Type B pancreatic cell (in vitro differentiated cells): ENCODE data around the gene VRK1. TPM values are rescaled to one million over a fixed set of nuclear protein-coding genes. Genes with fewer than 3 reads are reported as not detected.

Experiments
- DNase-seq: peaks from one replicate; pipeline ENCODE4 v3.0.0; 2021; ENCODE audit warnings: mixed read lengths; ENCODE audit not compliant: unreplicated experiment; ENCODE audit errors: extremely low spot score
- H3K27ac Mint-ChIP-seq: 2 replicates; pipeline ENCODE4 v1.8.0; 2021; ENCODE audit warnings: mild to moderate bottlenecking, mixed read lengths
- H3K27me3 Mint-ChIP-seq: 2 replicates; pipeline ENCODE4 v1.8.0; 2021; ENCODE audit warnings: mixed read lengths
- H3K36me3 Mint-ChIP-seq: 2 replicates; pipeline ENCODE4 v1.8.0; 2021; ENCODE audit warnings: mixed read lengths
- H3K4me1 Mint-ChIP-seq: one replicate; pipeline ENCODE4 v1.8.0; 2021; ENCODE audit warnings: mixed read lengths; ENCODE audit not compliant: unreplicated experiment
- H3K4me3 Mint-ChIP-seq: 2 replicates; pipeline ENCODE4 v1.8.0; 2021; ENCODE audit warnings: mild to moderate bottlenecking, mixed read lengths
- H3K9me3 Mint-ChIP-seq: 2 replicates; pipeline ENCODE4 v1.8.0; 2021; ENCODE audit warnings: mixed read lengths
- long read RNA-seq: library from polyadenylated mRNA; unstranded; transcript quantifications from one replicate; pipeline ENCODE4 v2.0.0, GENCODE V29; 2020
- total RNA-seq: library from RNA; stranded (reverse); gene quantifications from 2 replicates; pipeline ENCODE4 v1.2.1, GENCODE V29; 2021; ENCODE audit warnings: low replicate concordance
- TF ChIP-seq, protein P1 (sequence below): fragments of 200-600 bp; sonication (generic); conservative IDR thresholded peaks from 2 replicates; pipeline ENCODE4 v1.5.0; 2021; ENCODE audit warnings: antibody characterized with exemption, mild to moderate bottlenecking

Gene VRK1, protein sequence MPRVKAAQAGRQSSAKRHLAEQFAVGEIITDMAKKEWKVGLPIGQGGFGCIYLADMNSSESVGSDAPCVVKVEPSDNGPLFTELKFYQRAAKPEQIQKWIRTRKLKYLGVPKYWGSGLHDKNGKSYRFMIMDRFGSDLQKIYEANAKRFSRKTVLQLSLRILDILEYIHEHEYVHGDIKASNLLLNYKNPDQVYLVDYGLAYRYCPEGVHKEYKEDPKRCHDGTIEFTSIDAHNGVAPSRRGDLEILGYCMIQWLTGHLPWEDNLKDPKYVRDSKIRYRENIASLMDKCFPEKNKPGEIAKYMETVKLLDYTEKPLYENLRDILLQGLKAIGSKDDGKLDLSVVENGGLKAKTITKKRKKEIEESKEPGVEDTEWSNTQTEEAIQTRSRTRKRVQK
- 18.5 and 36.9 TPM in 2 replicates for total RNA-seq
- long read RNA-seq, transcript VRK1-201 (13 exons, 1,745 nt): major isoform, 69 of 98 reads
- long read RNA-seq, partial matches to known transcripts: 13 of 98 reads
- long read RNA-seq, other reads (novel, unspliced or antisense): 16 of 98 reads

DNA sequence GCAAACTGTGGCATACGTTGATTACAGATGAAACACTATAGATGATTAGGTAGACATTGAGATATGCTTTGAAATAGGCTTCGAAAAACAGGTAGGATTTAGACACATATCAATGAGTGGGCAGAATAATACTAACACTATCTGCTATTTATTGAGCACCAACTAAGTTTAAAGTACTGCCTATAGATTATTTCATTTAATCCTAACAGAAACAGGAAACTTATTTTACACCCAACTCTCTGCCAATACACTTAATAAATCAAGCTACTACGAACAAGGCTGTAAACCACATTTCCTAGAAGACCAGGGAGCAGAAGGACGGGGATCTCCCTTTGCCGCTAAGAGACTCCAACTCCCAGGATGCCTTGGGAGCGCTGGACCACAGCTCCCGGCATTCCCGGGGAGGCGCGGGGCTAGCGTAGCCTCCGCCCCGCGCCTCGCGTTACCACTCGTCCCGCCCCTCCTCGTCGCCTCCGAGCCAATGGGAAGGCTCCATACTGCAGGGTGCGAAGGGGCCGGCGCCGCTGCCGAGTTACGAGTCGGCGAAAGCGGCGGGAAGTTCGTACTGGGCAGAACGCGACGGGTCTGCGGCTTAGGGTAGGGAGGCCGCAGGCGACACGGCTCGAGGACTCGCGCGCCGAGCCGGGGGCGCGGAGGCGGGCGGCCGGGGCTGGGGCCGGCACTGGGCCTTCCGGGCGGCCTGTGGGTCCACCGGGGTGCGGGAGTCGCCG lies at the start of gene VRK1:
Gene VRK1, plus strand, starts transcription at position 532 of the 731 bp plus-strand sequence. CDS start 36,090 bp downstream, outside the sequence.
- H3K9me3 Mint-ChIP-seq: no peaks in the 10 kb centered on the region
- TF ChIP-seq, protein P1, sequence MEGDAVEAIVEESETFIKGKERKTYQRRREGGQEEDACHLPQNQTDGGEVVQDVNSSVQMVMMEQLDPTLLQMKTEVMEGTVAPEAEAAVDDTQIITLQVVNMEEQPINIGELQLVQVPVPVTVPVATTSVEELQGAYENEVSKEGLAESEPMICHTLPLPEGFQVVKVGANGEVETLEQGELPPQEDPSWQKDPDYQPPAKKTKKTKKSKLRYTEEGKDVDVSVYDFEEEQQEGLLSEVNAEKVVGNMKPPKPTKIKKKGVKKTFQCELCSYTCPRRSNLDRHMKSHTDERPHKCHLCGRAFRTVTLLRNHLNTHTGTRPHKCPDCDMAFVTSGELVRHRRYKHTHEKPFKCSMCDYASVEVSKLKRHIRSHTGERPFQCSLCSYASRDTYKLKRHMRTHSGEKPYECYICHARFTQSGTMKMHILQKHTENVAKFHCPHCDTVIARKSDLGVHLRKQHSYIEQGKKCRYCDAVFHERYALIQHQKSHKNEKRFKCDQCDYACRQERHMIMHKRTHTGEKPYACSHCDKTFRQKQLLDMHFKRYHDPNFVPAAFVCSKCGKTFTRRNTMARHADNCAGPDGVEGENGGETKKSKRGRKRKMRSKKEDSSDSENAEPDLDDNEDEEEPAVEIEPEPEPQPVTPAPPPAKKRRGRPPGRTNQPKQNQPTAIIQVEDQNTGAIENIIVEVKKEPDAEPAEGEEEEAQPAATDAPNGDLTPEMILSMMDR: no peak
- DNase-seq: peak; percentile 96
- peaks cover 21% of the 10 kb centered on the region for H3K4me1 Mint-ChIP-seq
- peaks cover 2% of the 10 kb centered on the region for H3K27me3 Mint-ChIP-seq
- H3K27ac Mint-ChIP-seq: peak within 1 kb of the TSS; percentile 84
- no peaks in the 10 kb centered on the region for H3K36me3 Mint-ChIP-seq
- peak within 1 kb of the TSS; percentile 93 for H3K4me3 Mint-ChIP-seq

DNA sequence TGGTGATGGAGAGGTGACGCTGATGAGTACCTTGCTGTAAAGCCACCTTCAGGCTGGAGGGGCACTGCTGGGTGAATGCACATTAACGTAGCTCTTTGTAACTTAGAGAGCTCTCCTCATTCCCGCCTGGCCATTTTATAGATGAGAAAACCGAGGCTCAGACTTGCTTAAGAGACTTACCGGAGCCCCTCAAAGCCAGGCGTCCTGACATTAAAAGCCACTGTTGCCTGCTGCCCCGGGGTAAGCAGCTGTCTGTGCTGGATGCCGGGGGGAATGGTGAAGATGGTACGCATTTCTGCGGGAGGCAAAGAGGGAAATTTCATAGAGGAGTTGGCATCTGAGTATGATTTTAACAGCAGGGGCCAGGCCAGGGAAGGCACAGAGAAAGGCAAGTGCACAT lies 49.6 kb upstream of the VRK1 start:
- Mint-ChIP-seq H3K4me3 (no peak overlapping the region), H3K27ac (no peak overlapping the region), H3K9me3 (no peaks in the 10 kb centered on the region), H3K36me3 (no peaks in the 10 kb centered on the region), H3K4me1 (peaks cover 6% of the 10 kb centered on the region), H3K27me3 (peaks cover 45% of the 10 kb centered on the region)
- TF ChIP-seq, protein P1: no peak
- DNase-seq: no peak

DNA sequence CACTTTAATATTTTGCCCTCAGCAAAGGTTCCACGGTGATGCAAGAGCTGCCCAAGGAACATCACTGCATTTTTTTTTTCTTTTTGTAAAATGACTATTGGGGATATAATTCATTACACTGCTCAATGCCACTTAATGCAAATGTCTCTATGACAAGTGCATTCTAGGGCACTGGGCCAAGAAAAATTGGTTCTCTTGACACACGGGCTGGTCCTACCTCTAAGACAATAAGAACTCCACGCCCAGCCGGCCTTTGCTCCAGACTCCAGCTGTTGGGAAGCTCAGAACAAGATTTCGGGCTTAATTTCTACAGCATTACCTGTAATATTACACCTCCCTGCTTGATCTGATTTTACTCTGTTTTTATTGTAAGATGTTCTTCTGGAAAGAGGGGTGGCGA lies 48.8 kb upstream of the VRK1 start:
- no peak for DNase-seq
- Mint-ChIP-seq H3K27ac (no peak overlapping the region), H3K9me3 (no peaks in the 10 kb centered on the region), H3K4me3 (no peak overlapping the region), H3K4me1 (peaks cover 6% of the 10 kb centered on the region), H3K36me3 (no peaks in the 10 kb centered on the region), H3K27me3 (peaks cover 38% of the 10 kb centered on the region)
- TF ChIP-seq, protein P1: no peak

DNA sequence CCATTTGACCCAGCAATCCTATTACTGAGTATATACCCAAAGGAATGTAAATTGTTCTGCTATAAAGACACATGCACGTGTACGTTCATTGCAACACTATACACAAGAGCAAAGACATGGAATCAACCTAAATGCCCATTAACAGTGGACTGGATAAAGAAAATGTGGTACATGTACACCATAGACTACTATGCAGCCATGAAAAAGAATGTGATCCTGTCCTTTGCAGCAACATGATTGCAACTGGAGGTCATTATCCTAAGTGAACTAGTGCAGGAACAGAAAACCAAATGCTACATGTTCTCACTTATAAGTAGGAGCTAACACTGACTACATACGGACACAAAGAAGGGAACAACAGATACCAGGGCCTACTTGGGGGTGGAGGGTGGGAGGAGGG lies 45.7 kb upstream of the VRK1 start:
- TF ChIP-seq, protein P1: no peak
- peaks cover 10% of the 10 kb centered on the region for H3K4me1 Mint-ChIP-seq
- H3K36me3 Mint-ChIP-seq: no peaks in the 10 kb centered on the region
- no peak for DNase-seq
- no peak overlapping the region for H3K4me3 Mint-ChIP-seq
- H3K9me3 Mint-ChIP-seq: no peaks in the 10 kb centered on the region
- H3K27ac Mint-ChIP-seq: no peak overlapping the region
- H3K27me3 Mint-ChIP-seq: peaks cover 11% of the 10 kb centered on the region

DNA sequence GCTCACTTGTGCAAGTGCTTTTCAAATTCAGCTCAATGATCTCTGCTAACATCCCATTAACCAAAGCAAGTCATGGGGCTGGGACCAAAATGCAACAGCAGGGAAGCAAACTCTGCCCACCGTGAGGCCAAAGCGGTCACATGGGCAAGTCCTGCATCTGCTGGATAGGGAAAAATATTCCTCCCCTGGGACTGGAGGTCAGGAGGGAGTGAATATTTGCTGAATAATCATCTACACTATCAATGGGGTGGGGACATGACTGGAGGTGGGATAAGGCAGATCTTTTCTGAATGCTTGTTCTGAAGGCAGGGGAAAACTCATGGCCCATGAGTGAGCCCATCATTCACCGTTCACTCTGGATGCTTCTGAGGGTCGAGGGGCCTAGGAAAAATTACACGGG lies 45.1 kb upstream of the VRK1 start:
- peaks cover 8% of the 10 kb centered on the region for H3K27me3 Mint-ChIP-seq
- no peaks in the 10 kb centered on the region for H3K36me3 Mint-ChIP-seq
- H3K9me3 Mint-ChIP-seq: no peaks in the 10 kb centered on the region
- TF ChIP-seq, protein P1: no peak
- no peak overlapping the region for H3K27ac Mint-ChIP-seq
- DNase-seq: no peak
- H3K4me3 Mint-ChIP-seq: no peak overlapping the region
- peaks cover 6% of the 10 kb centered on the region for H3K4me1 Mint-ChIP-seq
